ENCODE results near the gene PRRX2. TPM values are rescaled to one million over a fixed set of nuclear protein-coding genes. Genes with fewer than 3 reads are reported as not detected.

The PRRX2 gene
- total and polyA plus RNA-seq, 9 of the 15 experiments (the other 6 are each of a cell fraction or from before 2014, with no cell fraction given), result 0.21 TPM; not detected in 8

DNA sequence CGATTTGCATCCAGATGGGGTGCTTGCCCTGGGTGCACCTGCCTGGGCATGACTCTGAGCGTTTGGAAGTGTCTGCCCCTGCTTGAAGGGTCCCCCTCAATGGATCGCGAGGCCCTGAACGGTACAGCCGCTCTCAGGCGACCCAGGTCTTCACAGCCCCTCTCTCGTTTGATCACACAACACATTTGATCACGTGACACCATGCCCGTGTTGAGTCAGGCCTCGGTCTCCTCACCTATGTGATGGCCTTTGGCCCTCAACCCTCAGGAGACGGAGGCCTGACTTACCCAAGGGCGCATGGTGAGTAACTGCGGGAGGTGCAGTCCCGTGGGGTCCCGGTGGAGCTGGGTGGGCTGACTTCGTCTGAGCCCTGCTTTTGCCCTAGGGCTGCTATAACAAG, 20.5 kb upstream of the PRRX2 start:
- H4K20me1 ChIP-seq (replicated peaks; ENCODE audit: control insufficient read depth, insufficient read depth, low read length), result peaks cover 7% of the 10 kb centered on the region
- peaks cover 0 to 50% of the 10 kb centered on the region in 2 experiments; a peak in 3 of 5 replicates for H3K4me1 ChIP-seq (replicated peaks in 1 of 2; ENCODE audit: control insufficient read depth in 2 of 2, insufficient read depth in 2 of 2, low read length in 2 of 2)
- intact Hi-C loops (cut with micrococcal nuclease), result loop anchor here (5.0 to 10.0 kb wide), 3 partner anchors 52 to 240 kb away; no protein-coding TSS in a partner anchor
- no peak overlapping the region for H3K4me2 ChIP-seq (ENCODE audit: insufficient read depth, low read length)
- ChIA-PET POLR2A (interaction anchor here (1.5 kb wide), 1 partner anchor 11 kb away, joined by 3 read pairs; no protein-coding TSS in a partner anchor), CTCF (ENCODE audit: low intra/inter-chr PET ratio) (interaction anchor here (0.9 kb wide), 1 partner anchor 139 kb away, joined by 4 read pairs; no protein-coding TSS in a partner anchor)
- ATAC-seq (no peak), FAIRE-seq (no peak), DNase-seq (ENCODE audit: extremely low read depth in 1 of 4, low spot score in 3 of 4) (no peak)
- no TSS peak for BruUV-seq (replicated peaks)
- no peaks in the 10 kb centered on the region for H3K9me1 ChIP-seq (ENCODE audit: control insufficient read depth, insufficient read depth, low read length)
- peak overlapping the region in 1 of 2 experiments; percentile 40; a peak in 1 of 4 replicates for H3K9ac ChIP-seq (ENCODE audit: insufficient read depth in 1 of 2, low read depth in 2 of 2, low read length in 2 of 2)
- no peak overlapping the region for H3K4me3 ChIP-seq
- H3K9me3 ChIP-seq (replicated peaks; ENCODE audit: control insufficient read depth, insufficient read depth, low read depth, low read length), result no peaks in the 10 kb centered on the region
- H3K27me3 ChIP-seq (ENCODE audit: control insufficient read depth in 2 of 2, insufficient read depth in 2 of 2, low read length in 2 of 2), result no peaks in the 10 kb centered on the region
- H3K79me2 ChIP-seq (ENCODE audit: control insufficient read depth, insufficient read depth, low read length), result peaks cover 16% of the 10 kb centered on the region
- in situ Hi-C loops (cut with MboI), result loop anchor here (5.0 kb wide), 1 partner anchor 137 kb away; no protein-coding TSS in a partner anchor
- H3K27ac ChIP-seq (ENCODE audit: extremely low read depth, low read depth, low read length), result no peak overlapping the region
- H3K36me3 ChIP-seq (ENCODE audit: control insufficient read depth, insufficient read depth, low read length), result peaks cover 2% of the 10 kb centered on the region; the same call in 1 of the 3 replicates
- WGBS (ENCODE audit: insufficient coverage, low coverage, missing lambda C conversion rate), result 31% methylated on average over 11 of the region's 17 CpGs
- no peak overlapping the region for H2AFZ ChIP-seq (ENCODE audit: low read depth, low read length)
- no peak for TF ChIP-seq NR2F6 (CRISPR knock-in tag; IDR thresholded peaks at IDR 0.05)
- peak; percentile 91 for TF ChIP-seq RAD51 (IDR thresholded peaks at IDR 0.05; ENCODE audit: borderline replicate concordance, low read depth)
- no peak for TF ChIP-seq CHCHD3 (CRISPR knock-in tag; IDR thresholded peaks at IDR 0.05)
- TF ChIP-seq ZFP1 (CRISPR knock-in tag; IDR thresholded peaks at IDR 0.05), result no peak
- peak; percentile 64 for TF ChIP-seq USF2 (CRISPR knock-in tag; IDR thresholded peaks at IDR 0.05)
- TF ChIP-seq BRD9 (IDR thresholded peaks at IDR 0.05; ENCODE audit: low read depth, partially characterized antibody), result no peak
- TF ChIP-seq GABPA (tag; conservative IDR thresholded peaks at IDR 0.05; ENCODE audit: low read depth), result no peak
- TF ChIP-seq BCL6 (CRISPR knock-in tag; IDR thresholded peaks at IDR 0.05), result no peak
- peak; percentile 62 for TF ChIP-seq CBFA2T2 (conservative IDR thresholded peaks at IDR 0.05)
- TF ChIP-seq, protein P1, sequence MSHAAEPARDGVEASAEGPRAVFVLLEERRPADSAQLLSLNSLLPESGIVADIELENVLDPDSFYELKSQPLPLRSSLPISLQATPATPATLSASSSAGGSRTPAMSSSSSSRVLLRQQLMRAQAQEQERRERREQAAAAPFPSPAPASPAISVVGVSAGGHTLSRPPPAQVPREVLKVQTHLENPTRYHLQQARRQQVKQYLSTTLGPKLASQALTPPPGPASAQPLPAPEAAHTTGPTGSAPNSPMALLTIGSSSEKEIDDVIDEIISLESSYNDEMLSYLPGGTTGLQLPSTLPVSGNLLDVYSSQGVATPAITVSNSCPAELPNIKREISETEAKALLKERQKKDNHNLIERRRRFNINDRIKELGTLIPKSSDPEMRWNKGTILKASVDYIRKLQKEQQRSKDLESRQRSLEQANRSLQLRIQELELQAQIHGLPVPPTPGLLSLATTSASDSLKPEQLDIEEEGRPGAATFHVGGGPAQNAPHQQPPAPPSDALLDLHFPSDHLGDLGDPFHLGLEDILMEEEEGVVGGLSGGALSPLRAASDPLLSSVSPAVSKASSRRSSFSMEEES (CRISPR knock-in tag; IDR thresholded peaks at IDR 0.05), result peak; percentile 91
- peak; percentile 84 for TF ChIP-seq TOE1 (IDR thresholded peaks at IDR 0.05; ENCODE audit: borderline replicate concordance)
- no peak for TF ChIP-seq TOE1 (CRISPR knock-in tag; IDR thresholded peaks at IDR 0.05; ENCODE audit: borderline replicate concordance, low read depth)
- TF ChIP-seq MTA1 (IDR thresholded peaks at IDR 0.05; ENCODE audit: borderline replicate concordance), result no peak
- TF ChIP-seq, protein P2, sequence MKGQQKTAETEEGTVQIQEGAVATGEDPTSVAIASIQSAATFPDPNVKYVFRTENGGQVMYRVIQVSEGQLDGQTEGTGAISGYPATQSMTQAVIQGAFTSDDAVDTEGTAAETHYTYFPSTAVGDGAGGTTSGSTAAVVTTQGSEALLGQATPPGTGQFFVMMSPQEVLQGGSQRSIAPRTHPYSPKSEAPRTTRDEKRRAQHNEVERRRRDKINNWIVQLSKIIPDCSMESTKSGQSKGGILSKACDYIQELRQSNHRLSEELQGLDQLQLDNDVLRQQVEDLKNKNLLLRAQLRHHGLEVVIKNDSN (CRISPR knock-in tag; IDR thresholded peaks at IDR 0.05), result peak; percentile 71

All from K562 (cell line).